SIG-M5 treated with dmso at 0.1 percent for 504 hours (cell line): ENCODE data around the gene KLF1.
"Not testable (repeated sequence)": the region's sequence is repeated elsewhere in the genome, so short reads cannot be mapped to it uniquely, and the experiment has no call there.

Experiments
- DNase-seq: peaks from one replicate; lab custom pipeline; 2025; ENCODE audit not compliant: unreplicated experiment; lab: John Stamatoyannopoulos, UW

The KLF1 gene

DNA sequence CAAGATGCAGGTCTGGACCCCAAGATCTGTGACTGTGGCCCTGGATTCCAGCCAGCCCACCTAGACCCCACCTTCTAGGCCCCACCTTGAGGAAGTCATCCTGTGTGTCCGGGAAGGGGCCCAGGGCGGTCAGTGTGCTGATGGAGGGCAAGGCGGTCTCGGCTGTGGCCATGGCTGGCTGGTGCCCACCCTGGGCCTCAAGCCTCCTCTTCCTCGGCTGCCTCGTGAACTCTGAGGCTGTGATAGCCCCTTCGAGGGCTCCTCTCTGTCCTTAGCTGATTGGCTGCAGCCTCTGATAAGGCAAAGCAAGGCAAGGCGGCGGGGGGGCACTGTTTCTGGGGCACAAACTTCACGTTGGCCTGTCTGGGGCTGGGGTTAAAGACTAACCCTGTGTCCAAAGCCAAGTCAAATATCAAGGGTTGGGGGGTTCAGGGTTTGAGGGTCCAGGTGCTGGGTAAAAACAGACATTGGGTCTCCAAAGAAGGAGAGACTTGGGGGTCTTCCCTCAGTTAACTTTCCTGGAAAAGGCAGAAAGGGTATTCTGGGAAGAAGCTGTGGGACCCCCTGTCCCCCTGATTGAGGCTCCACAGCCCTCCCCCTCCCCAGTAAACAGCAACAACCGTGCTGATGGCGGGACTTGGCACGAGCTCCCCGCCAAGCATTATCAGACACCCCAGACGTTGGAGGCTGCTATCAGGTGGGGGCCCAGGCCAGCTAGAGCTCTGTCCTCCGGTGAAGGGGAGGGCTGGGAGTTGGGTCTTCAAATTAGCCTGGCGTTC, at the start of gene KLF1:
Gene KLF1, minus strand, starts transcription at position 233 of the 779 bp plus-strand sequence. Its CDS starts 61 bp downstream, at position 172.
- DNase-seq: no peak

GRCh38 chr19:12936582-12936981, 49.6 kb upstream of the KLF1 start:
- DNase-seq: peak; percentile 25

- no peak for DNase-seq
These were observed 48.1 kb upstream of the KLF1 start for GRCh38 chr19:12935071-12935470.

- DNase-seq: peak; percentile 92
These were observed 46.5 kb upstream of the KLF1 start, which contains the start of gene FARSA for GRCh38 chr19:12933287-12934072. FARSA (minus strand) TSS chr19:12933711; CDS start chr19:12933696, 15 bp downstream.

DNA sequence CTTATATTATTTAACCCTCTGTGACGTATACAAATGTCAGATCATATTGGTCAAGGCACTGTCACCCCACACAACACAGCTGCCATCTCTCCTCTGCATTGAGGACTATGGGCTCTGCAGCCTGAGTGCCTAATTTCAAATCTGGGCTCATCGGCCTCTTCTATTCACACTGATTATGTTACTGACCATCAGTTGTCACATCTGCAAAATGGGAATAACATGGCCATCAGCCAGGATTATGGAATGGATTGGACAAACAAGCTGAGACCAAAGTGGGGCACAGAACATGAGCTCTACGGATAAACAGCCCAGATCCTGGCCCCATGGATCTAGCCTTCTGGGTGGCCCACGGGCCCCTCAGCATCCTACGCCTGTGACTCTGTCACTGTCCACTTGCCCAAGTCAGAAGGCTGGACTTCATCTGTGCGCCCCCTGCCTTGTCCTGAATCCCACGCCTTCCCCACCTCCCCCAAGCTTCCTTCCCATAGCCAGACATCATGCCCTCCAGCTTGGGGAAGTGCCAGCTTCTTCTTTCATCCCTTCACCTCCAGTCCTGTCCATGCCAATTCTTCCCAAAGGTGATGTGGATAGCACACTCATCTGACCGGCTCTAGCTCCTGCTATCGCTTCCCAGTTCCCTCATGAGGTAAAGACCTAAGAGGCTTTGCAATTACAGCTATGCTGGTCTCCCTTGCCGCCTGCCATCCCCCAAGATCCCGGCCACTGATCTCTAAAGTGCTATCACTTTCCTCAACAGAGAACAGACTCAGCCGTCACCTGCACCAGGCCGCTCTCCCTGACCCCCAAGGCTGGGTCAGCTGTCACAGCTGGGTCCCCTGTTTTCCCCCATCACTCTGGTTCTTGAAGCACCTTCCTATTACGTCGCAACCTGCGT, 45.6 kb upstream of the KLF1 start:
- DNase-seq: no peak

GRCh38 chr19:12930002-12930645, 43.1 kb upstream of the KLF1 start:
- DNase-seq: no peak

GRCh38 chr19:12924621-12925310, 37.8 kb upstream of the KLF1 start:
- no peak for DNase-seq

- DNase-seq: no peak
These were observed 36.0 kb upstream of the KLF1 start for GRCh38 chr19:12922959-12923358.

DNA sequence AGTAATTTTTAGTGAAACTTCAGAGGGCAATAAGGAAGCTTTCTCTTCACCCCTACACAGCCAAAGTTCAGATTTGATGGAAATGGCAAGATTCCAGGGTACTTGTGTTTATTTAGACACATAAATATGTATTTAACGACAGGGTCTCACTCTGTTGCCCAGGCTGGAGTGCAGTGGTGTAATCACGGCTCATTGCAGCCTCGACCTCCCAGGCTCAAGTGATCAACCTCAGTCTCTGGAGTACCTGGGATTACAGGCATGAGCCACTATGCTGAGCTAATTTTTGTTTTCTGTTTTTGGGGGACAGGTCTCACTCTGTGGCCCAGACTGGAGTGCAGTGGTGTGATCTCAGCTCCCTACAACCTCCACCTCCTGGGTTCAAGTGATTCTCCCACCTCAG, 34.0 kb upstream of the KLF1 start:
- no peak for DNase-seq

- DNase-seq: no peak
These were observed 31.3 kb upstream of the KLF1 start for GRCh38 chr19:12918253-12918652.

- not testable (repeated sequence) for DNase-seq
These were observed 28.9 kb upstream of the KLF1 start for GRCh38 chr19:12915860-12916259.

DNA sequence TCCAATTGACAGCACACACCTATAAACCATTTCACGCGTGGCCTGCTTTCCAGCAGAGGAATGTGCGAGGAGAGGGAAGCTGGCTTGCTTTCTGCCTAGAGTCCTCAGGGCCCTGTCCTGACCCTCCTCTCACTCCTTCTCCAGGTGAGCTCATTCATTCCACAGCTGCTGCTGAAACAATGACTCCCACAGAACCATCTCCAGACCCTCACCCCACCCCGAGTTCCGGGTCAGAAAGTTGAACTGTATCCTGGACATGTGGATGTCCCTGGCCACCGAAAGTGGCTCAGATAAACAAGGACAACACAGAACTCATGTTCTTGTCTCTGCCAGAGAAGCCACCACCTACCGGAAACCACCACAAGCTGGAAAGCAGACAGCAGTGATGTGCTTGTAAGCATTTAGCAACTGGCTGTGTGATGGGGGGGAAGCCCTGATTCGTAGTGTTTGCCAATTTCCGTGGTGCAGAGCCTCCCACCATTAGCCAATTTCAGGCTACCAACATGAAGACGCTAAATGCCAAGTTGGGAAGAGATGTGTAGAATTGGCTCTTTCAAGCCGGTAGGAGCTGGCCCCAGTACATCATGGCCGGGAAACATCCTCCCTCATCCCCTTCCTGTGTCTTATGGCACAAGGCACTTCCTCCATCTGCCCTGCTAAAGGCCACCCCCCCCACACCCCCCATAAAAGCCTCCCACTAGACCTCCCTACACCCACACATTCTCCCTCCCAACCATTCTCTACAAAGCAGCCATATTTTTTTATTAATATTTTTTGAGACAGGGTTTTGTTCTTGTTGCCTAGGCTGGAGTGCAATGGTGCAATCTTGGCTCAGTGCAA, 27.1 kb upstream of the KLF1 start:
- DNase-seq: peak; percentile 84

GRCh38 chr19:12913011-12913561, 26.1 kb upstream of the KLF1 start:
- DNase-seq: no peak

DNA sequence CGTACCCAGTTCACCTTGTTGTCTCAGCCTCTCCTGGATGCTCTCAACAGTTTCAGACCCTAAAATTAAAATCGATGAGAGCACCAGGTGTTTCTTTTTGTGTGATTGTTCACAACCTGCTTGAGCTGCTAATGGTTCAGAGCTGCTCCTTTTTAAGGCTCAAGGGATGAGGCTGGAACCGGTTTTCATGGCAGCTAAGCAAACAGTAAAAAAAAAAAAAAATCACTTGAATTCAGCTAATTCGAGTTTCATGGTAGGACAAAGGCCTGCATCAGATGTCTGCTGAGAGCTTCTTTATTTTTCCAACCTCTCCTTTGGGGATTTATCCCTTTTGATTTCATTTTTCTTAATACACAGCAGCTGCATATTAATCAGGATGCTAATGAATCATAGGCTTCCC, 25.6 kb upstream of the KLF1 start:
- DNase-seq: no peak

- DNase-seq: no peak
These were observed 20.2 kb upstream of the KLF1 start for GRCh38 chr19:12907166-12907565.

GRCh38 chr19:12899891-12900518, 13.0 kb upstream of the KLF1 start:
- no peak for DNase-seq

- DNase-seq: no peak
These were observed 9.5 kb upstream of the KLF1 start for GRCh38 chr19:12896460-12896859.

DNA sequence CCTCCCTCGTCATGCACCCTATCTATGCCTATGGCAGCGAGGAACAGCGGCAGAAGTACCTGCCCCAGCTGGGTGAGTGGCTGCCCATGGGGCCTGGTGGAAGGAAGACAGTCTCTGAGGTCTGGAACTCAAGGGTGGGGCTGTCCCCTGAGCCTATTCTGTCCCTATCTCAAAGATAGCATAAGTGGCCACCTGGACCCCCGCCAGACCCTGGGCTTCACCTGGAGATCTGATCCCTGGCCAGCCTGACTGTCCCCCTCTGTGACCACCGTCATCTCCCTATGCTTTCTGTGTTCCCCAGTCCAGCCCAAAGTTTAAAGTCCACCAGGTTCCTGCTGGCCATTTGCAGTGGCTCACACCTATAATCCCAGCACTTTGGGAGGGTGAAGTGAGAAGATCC, 6.6 kb upstream of the KLF1 start:
- DNase-seq: no peak
